Measurements from ENCODE around the gene DOCK7.

DOCK7 gene

DNA sequence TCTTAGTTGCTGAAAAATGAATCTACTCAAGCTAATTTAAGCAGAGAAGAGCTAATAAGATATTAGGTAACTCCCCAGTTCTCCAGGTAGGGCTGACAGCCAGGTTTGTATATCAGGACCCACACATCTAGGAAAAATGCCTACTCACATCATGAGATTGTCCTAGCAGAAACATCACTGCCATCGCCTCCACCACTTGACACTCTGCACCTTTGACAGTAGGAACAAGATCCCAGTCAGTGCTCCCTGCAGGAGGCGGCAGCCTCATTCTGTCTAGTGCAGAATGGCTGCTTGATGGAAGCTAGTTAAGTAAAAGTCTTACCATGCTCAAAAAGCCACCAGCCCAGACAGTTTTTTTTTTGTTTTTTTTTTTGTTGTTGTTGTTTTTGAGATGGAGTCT is 282.9 kb downstream of the DOCK7 start:
- DNase-seq (ENCODE audit: low read depth): no peak

All from GM04504 (cell line).